Ovary (tissue), 3 donors: ENCODE measurements around the gene ISG20.

Experiments
- POLR2A ChIP-seq: fragments of 450-650 bp; IDR thresholded peaks from one replicate; pipeline ENCODE4 v1.6.1; 2017; ENCODE audit warnings: antibody characterized with exemption, mild to moderate bottlenecking, moderate library complexity
- TF ChIP-seq, protein P1 (sequence below), 3 donors: fragments of 450-650 bp in 2 of 3; fragments of 200-600 bp in 1 of 3; IDR thresholded peaks; one replicate each; pipeline versions ENCODE4 v1.5.1 to v1.8.0; 2016 to 2022; ENCODE audit warnings: antibody characterized with exemption in 3 of 3, mild to moderate bottlenecking in 1 of 3
- donor health status: DM: no; HTN: no; CAD: no.

DNA sequence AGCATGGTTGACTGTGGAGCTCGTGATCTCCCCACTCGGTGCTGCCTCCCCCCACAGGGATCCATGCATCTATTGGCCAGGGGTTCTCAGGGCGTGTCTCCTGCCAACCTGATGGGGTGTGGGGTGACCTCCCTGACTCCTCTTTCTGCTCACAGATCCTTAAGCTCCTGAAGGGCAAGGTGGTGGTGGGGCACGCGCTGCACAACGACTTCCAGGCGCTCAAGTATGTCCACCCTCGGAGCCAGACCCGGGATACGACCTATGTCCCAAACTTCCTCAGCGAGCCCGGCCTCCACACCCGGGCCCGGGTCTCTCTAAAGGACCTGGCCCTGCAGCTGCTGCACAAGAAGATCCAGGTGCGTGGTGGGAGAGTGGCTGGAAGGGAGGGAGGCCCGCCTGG, 9.7 kb upstream of the ISG20 start:
- TF ChIP-seq, protein P1, sequence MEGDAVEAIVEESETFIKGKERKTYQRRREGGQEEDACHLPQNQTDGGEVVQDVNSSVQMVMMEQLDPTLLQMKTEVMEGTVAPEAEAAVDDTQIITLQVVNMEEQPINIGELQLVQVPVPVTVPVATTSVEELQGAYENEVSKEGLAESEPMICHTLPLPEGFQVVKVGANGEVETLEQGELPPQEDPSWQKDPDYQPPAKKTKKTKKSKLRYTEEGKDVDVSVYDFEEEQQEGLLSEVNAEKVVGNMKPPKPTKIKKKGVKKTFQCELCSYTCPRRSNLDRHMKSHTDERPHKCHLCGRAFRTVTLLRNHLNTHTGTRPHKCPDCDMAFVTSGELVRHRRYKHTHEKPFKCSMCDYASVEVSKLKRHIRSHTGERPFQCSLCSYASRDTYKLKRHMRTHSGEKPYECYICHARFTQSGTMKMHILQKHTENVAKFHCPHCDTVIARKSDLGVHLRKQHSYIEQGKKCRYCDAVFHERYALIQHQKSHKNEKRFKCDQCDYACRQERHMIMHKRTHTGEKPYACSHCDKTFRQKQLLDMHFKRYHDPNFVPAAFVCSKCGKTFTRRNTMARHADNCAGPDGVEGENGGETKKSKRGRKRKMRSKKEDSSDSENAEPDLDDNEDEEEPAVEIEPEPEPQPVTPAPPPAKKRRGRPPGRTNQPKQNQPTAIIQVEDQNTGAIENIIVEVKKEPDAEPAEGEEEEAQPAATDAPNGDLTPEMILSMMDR (IDR thresholded peaks at IDR 0.05): no peak
- no peak for TF ChIP-seq POLR2A
